ENCODE data around the gene ARPC4.

ARPC4 gene

GRCh38 chr3:9815986-9816385, 23.1 kb downstream of the ARPC4 start:
- no peak for DNase-seq (ENCODE audit: low read depth, low spot score)
- H3K27ac ChIP-seq = no peak overlapping the region

GRCh38 chr3:9817436-9817835, 24.6 kb downstream of the ARPC4 start:
- DNase-seq (ENCODE audit: low read depth, low spot score) = no peak

GRCh38 chr3:9818666-9819335, 25.9 kb downstream of the ARPC4 start:
- no peak overlapping the region for H3K27ac ChIP-seq
- DNase-seq (ENCODE audit: low read depth, low spot score) = no peak

More at GRCh38 chr3:9817436-9817835, 24.6 kb downstream of the ARPC4 start:
- H3K27ac ChIP-seq = no peak overlapping the region

GRCh38 chr3:9820543-9820942, 27.7 kb downstream of the ARPC4 start:
- no peak for DNase-seq (ENCODE audit: low read depth, low spot score)
- no peak overlapping the region for H3K27ac ChIP-seq

GRCh38 chr3:9820946-9821345, 28.1 kb downstream of the ARPC4 start:
- no peak overlapping the region for H3K27ac ChIP-seq
- no peak for DNase-seq (ENCODE audit: low read depth, low spot score)

GRCh38 chr3:9825451-9826040, 32.7 kb downstream of the ARPC4 start:
- H3K27ac ChIP-seq = no peak overlapping the region
- DNase-seq (ENCODE audit: low read depth, low spot score) = no peak

- DNase-seq (ENCODE audit: low read depth, low spot score) = no peak
These were observed 34.1 kb downstream of the ARPC4 start for GRCh38 chr3:9826815-9827573.

GRCh38 chr3:9828801-9829755, 36.2 kb downstream of the ARPC4 start:
- DNase-seq (ENCODE audit: low read depth, low spot score) = no peak

More at GRCh38 chr3:9826815-9827573, 34.1 kb downstream of the ARPC4 start:
- H3K27ac ChIP-seq = no peak overlapping the region

GRCh38 chr3:9831253-9831652, 38.4 kb downstream of the ARPC4 start:
- no peak overlapping the region for H3K27ac ChIP-seq
- no peak for DNase-seq (ENCODE audit: low read depth, low spot score)

More at GRCh38 chr3:9828801-9829755, 36.2 kb downstream of the ARPC4 start:
- no peak overlapping the region for H3K27ac ChIP-seq

- no peak overlapping the region for H3K27ac ChIP-seq
- DNase-seq (ENCODE audit: low read depth, low spot score) = no peak
These were observed 40.2 kb downstream of the ARPC4 start for GRCh38 chr3:9833078-9833477.

GRCh38 chr3:9834520-9835380, 41.9 kb downstream of the ARPC4 start:
- DNase-seq (ENCODE audit: low read depth, low spot score) = no peak
- H3K27ac ChIP-seq = no peak overlapping the region

- no peak overlapping the region for H3K27ac ChIP-seq
- no peak for DNase-seq (ENCODE audit: low read depth, low spot score)
These were observed 45.1 kb downstream of the ARPC4 start for GRCh38 chr3:9837701-9838582.

- H3K27ac ChIP-seq = no peak overlapping the region
These were observed 46.0 kb downstream of the ARPC4 start for GRCh38 chr3:9838856-9839255.

GRCh38 chr3:9841015-9841414, 48.1 kb downstream of the ARPC4 start:
- no peak overlapping the region for H3K27ac ChIP-seq
- no peak for DNase-seq (ENCODE audit: low read depth, low spot score)

More at GRCh38 chr3:9838856-9839255, 46.0 kb downstream of the ARPC4 start:
- no peak for DNase-seq (ENCODE audit: low read depth, low spot score)

- DNase-seq (ENCODE audit: low read depth, low spot score) = peak; percentile 68
- H3K27ac ChIP-seq = peak within 1 kb of the TSS; percentile 69
These were observed 51.0 kb downstream of the ARPC4 start, which contains the start of gene RPUSD3 for GRCh38 chr3:9843715-9844438. RPUSD3 (minus strand) TSS chr3:9844008; CDS start chr3:9843990, 18 bp downstream.

- DNase-seq (ENCODE audit: low read depth, low spot score) = no peak
- H3K27ac ChIP-seq = no peak overlapping the region
These were observed 53.3 kb downstream of the ARPC4 start for GRCh38 chr3:9846231-9846630.

GRCh38 chr3:9846931-9847488, 54.1 kb downstream of the ARPC4 start:
- no peak overlapping the region for H3K27ac ChIP-seq
- DNase-seq (ENCODE audit: low read depth, low spot score) = no peak

Measured in epithelial cell of prostate (primary cell).